Ishikawa (cell line): ENCODE results near the gene DUSP22.

Source experiments
- CEBPB ChIP-seq: IDR thresholded peaks from 2 replicates; pipeline ENCODE4 v1.6.1; 2012
- CREB1 ChIP-seq: IDR thresholded peaks from 2 replicates; pipeline ENCODE4 v1.6.1; 2012; ENCODE audit warnings: low read depth
- EP300 ChIP-seq: IDR thresholded peaks from 2 replicates; pipeline ENCODE4 v1.6.1; 2012; ENCODE audit warnings: borderline replicate concordance
- FOXM1 ChIP-seq: IDR thresholded peaks from 2 replicates; pipeline ENCODE4 v1.6.1; 2012; ENCODE audit warnings: low read depth, borderline replicate concordance
- NFIC ChIP-seq: IDR thresholded peaks from 2 replicates; pipeline ENCODE4 v1.6.1; 2012
- RAD21 ChIP-seq: IDR thresholded peaks from 2 replicates; pipeline ENCODE4 v1.6.1; 2012; ENCODE audit warnings: low read depth
- TAF1 ChIP-seq: IDR thresholded peaks from 2 replicates; pipeline ENCODE4 v1.6.1; 2012; ENCODE audit warnings: low read depth, mild to moderate bottlenecking
- TCF12 ChIP-seq: IDR thresholded peaks from 2 replicates; pipeline ENCODE4 v1.6.1; 2012; ENCODE audit warnings: low read depth
- TEAD4 ChIP-seq: IDR thresholded peaks from 2 replicates; pipeline ENCODE4 v1.6.1; 2012
- YY1 ChIP-seq: IDR thresholded peaks from 2 replicates; pipeline ENCODE4 v1.6.1; 2012; ENCODE audit warnings: low read depth
- ZBTB7A ChIP-seq: IDR thresholded peaks from 2 replicates; pipeline ENCODE4 v1.6.1; 2012; ENCODE audit warnings: low read depth
- TF ChIP-seq, protein P1 (sequence below): IDR thresholded peaks from 2 replicates; pipeline ENCODE4 v1.6.1; 2012; ENCODE audit warnings: low read depth, mild to moderate bottlenecking

DNA sequence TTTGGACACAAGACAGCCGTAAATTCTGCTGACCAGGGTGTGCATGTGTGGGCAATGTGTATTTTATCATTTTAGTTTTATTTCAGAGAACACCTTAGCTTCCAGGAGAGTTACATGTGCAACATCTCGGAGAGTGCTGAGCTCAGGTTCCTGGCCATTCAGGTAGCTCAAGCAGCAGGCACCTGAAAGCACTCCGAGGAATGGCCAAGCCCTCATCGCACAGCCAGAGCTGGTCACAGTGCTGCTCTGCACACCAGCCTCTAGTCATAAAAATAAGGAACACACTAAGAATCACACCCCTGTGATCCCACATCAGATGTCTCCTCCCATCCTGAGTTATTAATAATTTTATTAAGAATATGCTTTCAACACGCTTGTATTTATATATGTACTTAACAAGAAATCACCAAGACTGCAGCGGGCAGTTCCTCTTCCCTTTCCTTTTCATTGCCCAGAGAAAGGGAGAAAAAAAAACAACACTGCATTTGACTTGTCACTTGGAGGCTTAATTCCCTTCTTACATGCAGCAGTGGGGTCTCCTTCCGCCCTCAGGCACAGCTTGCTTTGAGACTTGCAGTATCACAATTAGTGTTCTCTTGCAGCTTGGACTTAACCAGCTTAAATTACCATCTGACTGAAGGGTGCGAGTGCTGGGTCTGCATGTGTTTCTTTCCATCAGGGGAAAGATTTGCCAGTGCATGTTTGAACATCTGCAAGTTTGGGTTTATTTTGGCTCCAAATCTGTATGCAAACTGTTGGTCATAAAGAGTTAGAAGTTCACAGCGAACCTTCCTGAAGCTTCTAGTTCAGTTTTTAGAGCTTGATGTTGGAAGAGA lies 63.3 kb downstream of the DUSP22 start:
- TF ChIP-seq TEAD4 = no peak
- TF ChIP-seq CEBPB = no peak
- TF ChIP-seq TAF1 = no peak
- TF ChIP-seq FOXM1 = no peak
- TF ChIP-seq NFIC = no peak
- TF ChIP-seq, protein P1, sequence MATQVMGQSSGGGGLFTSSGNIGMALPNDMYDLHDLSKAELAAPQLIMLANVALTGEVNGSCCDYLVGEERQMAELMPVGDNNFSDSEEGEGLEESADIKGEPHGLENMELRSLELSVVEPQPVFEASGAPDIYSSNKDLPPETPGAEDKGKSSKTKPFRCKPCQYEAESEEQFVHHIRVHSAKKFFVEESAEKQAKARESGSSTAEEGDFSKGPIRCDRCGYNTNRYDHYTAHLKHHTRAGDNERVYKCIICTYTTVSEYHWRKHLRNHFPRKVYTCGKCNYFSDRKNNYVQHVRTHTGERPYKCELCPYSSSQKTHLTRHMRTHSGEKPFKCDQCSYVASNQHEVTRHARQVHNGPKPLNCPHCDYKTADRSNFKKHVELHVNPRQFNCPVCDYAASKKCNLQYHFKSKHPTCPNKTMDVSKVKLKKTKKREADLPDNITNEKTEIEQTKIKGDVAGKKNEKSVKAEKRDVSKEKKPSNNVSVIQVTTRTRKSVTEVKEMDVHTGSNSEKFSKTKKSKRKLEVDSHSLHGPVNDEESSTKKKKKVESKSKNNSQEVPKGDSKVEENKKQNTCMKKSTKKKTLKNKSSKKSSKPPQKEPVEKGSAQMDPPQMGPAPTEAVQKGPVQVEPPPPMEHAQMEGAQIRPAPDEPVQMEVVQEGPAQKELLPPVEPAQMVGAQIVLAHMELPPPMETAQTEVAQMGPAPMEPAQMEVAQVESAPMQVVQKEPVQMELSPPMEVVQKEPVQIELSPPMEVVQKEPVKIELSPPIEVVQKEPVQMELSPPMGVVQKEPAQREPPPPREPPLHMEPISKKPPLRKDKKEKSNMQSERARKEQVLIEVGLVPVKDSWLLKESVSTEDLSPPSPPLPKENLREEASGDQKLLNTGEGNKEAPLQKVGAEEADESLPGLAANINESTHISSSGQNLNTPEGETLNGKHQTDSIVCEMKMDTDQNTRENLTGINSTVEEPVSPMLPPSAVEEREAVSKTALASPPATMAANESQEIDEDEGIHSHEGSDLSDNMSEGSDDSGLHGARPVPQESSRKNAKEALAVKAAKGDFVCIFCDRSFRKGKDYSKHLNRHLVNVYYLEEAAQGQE = no peak
- TF ChIP-seq RAD21 = no peak
- TF ChIP-seq EP300 = no peak
- no peak for TF ChIP-seq ZBTB7A
- TF ChIP-seq CREB1 = no peak
- no peak for TF ChIP-seq TCF12
- no peak for TF ChIP-seq YY1
